HUES6 (cell line): Measurements from ENCODE around the gene SSBP3.
"Not testable (repeated sequence)": the region's sequence is repeated elsewhere in the genome, so short reads cannot be mapped to it uniquely, and the experiment has no call there.

Experiments
- H3K27ac ChIP-seq: 2 replicates; pipeline ENCODE4 v1.7.0; 2013; ENCODE audit warnings: low read depth, mild to moderate bottlenecking, low read length, inconsistent platforms
- H3K27me3 ChIP-seq: 2 replicates; pipeline ENCODE4 v1.6.1; 2013; ENCODE audit warnings: low read length; ENCODE audit not compliant: control insufficient read depth, insufficient read depth
- H3K36me3 ChIP-seq: 2 replicates; pipeline ENCODE4 v1.6.1; 2013; ENCODE audit warnings: low read length; ENCODE audit not compliant: control insufficient read depth, insufficient read depth
- H3K4me1 ChIP-seq: 2 replicates; pipeline ENCODE4 v1.6.1; 2013; ENCODE audit warnings: low read length; ENCODE audit not compliant: control insufficient read depth, insufficient read depth
- H3K4me3 ChIP-seq: 2 replicates; pipeline ENCODE4 v1.5.1; 2013; ENCODE audit warnings: low read depth, low read length
- H3K9ac ChIP-seq: one replicate; pipeline ENCODE4 v1.6.1; 2013; ENCODE audit warnings: mild to moderate bottlenecking, low read length
- H3K9me3 ChIP-seq: 2 replicates; pipeline ENCODE4 v1.6.1; 2013; ENCODE audit warnings: low read depth, low read length; ENCODE audit not compliant: control insufficient read depth, insufficient read depth

The SSBP3 gene

DNA sequence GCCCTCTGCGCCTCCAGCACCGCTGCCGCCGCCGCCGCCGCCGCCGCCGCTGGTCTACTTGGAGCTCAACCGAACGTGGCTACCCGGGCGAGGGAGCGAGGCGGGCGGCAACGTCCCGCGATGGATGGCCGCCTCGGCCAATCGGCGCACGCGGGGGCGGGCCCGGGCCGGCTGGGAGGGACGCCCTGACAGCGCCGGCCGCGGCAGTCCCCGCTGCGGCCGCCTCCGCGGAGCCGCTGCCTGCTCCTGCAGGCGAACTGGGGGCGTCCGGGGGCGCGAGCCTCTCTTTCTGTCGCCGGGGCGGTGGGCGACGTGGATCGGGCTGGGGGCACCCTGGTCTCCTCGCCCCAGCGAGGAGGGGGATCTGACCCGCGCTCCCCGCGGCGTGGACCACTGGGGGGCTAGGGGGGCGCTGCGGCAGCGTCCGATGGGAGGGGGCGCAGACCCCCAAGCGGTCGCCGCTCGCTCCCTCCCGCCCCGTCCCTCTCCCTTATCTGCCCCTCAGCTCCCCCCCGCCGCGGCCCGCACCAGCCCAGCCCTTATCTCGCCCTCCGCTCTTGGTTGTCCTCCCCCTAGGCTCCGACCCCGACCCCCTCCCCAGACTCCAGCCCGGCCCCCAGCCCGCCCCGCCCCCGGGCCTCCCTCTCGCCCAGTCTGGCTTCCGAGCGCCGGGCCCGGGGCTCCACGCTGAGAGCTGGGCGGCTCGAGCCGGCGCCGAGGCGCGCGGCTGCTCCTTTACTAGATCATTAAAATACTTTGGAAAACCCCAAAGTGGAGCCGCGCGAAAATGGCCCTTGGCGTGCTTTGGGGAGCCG lies at the start of gene SSBP3:
SSBP3 (minus strand) TSS at position 56 of the 815 bp plus-strand sequence.
- Histone ChIP-seq H3K36me3 (peaks cover 19% of the 10 kb centered on the region), H3K4me3 (peak within 1 kb of the TSS; percentile 91), H3K27ac (peak within 1 kb of the TSS; percentile 71), H3K4me1 (peaks cover 54% of the 10 kb centered on the region), H3K9ac (peak within 1 kb of the TSS; percentile 89), H3K9me3 (no peaks in the 10 kb centered on the region), H3K27me3 (no peaks in the 10 kb centered on the region)

DNA sequence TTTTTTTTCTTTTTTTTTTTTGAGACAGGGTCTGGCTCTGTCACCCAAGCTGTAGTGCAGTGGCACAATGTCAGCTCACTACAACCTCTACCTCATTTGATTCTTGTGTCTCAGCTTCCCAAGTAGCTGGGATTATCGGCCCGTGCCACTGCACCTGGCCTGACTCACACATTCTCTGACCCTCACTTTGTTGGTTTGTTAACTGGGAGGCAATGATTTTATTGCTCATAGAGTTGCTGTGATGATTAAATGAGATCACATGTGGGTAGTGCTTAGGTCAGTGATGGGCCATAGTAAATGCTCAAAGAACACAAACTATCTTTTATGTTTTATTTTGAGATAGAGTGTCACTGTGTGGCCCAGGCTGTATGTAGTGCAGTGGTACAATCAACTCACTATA lies 47.3 kb upstream of the SSBP3 start:
- Histone ChIP-seq H3K4me1 (peaks cover 5% of the 10 kb centered on the region; the same call in 1 of the 2 replicates), H3K4me3 (no peak overlapping the region), H3K9ac (no peak overlapping the region), H3K36me3 (no peaks in the 10 kb centered on the region), H3K9me3 (peaks cover 12% of the 10 kb centered on the region), H3K27me3 (no peaks in the 10 kb centered on the region), H3K27ac (no peak overlapping the region)

DNA sequence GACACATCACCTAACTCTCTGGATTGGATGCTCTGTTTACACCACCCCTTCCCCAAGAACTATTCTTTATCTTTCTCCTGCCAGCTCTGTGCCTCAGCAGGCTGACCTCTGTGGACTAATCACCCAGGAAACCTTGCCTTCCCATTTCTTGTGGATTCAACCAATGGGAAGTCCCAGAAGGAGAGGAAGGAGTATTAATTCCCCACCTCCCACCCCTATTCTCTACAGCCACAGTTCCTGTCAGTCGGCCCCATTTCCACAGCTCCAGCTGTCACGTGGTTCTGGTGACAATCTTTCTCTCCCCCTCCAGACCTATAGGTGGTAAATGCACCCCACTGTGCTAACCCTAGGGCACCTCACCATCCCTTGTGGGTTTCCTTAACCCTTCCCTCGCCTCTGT lies 46.8 kb upstream of the SSBP3 start:
- no peak overlapping the region for H3K4me3 ChIP-seq
- no peaks in the 10 kb centered on the region for H3K36me3 ChIP-seq
- peaks cover 12% of the 10 kb centered on the region for H3K9me3 ChIP-seq
- H3K27me3 ChIP-seq = no peaks in the 10 kb centered on the region
- H3K4me1 ChIP-seq = peaks cover 5% of the 10 kb centered on the region; the same call in 1 of the 2 replicates
- H3K27ac ChIP-seq = no peak overlapping the region
- H3K9ac ChIP-seq = no peak overlapping the region

DNA sequence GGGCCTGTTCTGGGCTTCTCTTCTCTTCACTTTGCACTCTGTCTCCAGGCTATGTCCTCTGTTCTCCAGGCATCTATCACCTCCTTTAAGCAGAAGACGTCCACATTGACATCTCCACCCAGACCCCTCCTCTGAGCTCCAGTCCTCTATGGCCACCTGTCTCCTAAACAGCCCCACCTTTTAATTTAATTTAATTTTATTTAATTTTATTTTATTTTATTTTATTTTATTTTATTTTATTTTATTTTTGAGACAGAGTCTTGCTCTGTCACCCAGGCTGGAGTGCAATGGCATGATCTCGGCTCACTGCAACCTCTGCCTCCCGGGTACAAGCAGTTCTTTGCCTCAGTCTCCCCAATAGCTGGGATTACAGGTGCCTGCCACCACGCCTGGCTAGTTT lies 43.2 kb upstream of the SSBP3 start:
- not testable (repeated sequence) for H3K9ac ChIP-seq, H3K27me3 ChIP-seq, H3K4me1 ChIP-seq, H3K27ac ChIP-seq, H3K36me3 ChIP-seq, H3K4me3 ChIP-seq
- peaks cover 12% of the 10 kb centered on the region for H3K9me3 ChIP-seq

DNA sequence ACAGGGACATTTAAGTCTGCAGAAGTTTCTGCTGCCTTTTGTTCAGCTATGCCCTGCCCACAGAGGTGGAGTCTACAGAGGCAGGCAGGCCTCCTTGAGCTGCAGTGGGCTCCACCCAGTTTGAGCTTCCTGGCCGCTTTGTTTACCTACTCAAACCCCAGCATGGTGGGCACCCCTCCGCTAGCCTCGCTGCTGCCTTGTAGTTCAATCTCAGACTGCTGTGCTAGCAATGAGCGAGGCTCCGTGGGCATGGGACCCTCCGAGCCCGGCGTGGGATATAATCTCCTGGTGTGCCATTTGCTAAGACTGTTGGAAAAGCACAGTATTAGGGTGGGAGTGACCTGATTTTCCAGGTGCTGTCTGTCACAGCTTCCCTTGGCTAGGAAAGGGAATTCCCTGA lies 42.6 kb upstream of the SSBP3 start:
- H3K9me3 ChIP-seq = peaks cover 12% of the 10 kb centered on the region
- not testable (repeated sequence) for H3K4me3 ChIP-seq, H3K4me1 ChIP-seq, H3K27ac ChIP-seq, H3K9ac ChIP-seq, H3K36me3 ChIP-seq, H3K27me3 ChIP-seq

DNA sequence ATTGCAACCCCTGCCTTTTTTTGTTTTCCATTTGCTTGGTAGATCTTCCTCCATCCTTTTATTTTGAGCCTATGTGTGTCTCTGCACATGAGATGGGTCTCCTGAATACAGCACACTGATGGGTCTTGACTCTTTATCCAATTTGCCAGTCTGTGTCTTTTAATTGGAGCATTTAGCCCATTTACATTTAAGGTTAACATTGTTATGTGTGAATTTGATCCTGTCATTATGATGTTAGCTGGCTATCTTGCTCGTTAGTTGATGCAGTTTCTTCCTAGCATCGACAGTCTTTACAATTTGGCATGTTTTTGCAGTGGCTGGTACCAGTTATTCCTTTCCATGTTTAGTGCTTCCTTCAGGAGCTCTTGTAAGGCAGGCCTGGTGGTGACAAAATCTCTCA lies 40.9 kb upstream of the SSBP3 start:
- H3K36me3 ChIP-seq, H3K27me3 ChIP-seq, H3K27ac ChIP-seq, H3K9ac ChIP-seq, H3K4me1 ChIP-seq, H3K4me3 ChIP-seq: not testable (repeated sequence)
- H3K9me3 ChIP-seq = peaks cover 12% of the 10 kb centered on the region

DNA sequence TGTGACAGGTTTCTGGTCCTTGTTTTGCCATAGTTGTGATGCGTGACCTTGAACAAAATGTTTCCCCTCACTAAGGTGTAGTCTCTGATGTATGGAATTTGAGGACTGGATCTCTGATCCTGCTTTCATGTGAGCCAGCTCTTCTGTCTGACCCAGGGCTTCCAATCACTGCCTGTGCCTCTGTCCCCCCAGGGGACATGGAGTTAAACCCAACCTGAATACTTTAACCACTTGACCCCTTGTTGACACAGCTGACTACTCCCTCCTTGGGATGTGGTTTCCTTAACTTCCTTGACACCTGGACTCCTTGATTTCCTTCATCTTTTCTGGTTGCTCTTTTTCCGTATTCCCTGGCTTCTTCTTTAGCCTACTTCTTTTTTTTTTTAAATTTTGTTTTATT lies 36.0 kb upstream of the SSBP3 start:
- H3K9me3 ChIP-seq = no peaks in the 10 kb centered on the region
- no peak overlapping the region for H3K9ac ChIP-seq
- no peak overlapping the region for H3K4me3 ChIP-seq
- no peaks in the 10 kb centered on the region for H3K36me3 ChIP-seq
- H3K27me3 ChIP-seq = no peaks in the 10 kb centered on the region
- H3K27ac ChIP-seq = no peak overlapping the region
- no peaks in the 10 kb centered on the region for H3K4me1 ChIP-seq

DNA sequence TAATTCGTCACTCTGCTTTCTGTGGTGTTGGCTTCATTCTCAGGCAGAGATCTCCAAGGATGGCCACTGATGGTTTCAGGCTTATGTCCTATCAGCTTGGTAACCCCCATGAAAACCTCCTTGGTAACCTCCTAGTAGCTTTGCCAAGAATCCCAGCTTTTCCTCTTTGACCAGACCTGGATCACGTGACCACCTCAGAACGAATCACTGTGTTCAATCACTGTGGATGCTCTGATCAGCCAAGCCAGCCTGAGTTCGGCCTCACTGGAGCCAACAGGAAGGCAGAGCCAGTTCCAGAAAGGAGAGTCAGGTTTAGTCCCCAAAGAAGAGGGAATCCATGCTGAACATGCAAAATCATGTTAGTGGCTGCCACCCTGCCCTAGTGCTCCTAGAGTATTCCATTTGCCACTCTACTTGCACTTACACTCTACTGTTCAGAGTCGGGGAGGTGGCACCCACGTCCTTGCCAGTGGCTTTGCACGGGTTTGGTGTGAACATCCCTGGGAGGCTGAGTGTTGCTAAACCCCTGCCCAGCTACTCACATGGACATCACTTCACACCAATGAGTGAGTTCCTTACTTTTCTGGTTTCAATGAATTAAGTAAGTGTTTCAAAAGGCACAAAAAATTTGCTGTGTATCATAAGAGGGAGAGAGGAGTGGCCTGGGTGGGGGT lies 33.5 kb upstream of the SSBP3 start:
- Histone ChIP-seq H3K9ac (no peak overlapping the region), H3K27ac (no peak overlapping the region), H3K27me3 (no peaks in the 10 kb centered on the region), H3K4me3 (no peak overlapping the region), H3K9me3 (no peaks in the 10 kb centered on the region), H3K4me1 (no peaks in the 10 kb centered on the region), H3K36me3 (no peaks in the 10 kb centered on the region)

DNA sequence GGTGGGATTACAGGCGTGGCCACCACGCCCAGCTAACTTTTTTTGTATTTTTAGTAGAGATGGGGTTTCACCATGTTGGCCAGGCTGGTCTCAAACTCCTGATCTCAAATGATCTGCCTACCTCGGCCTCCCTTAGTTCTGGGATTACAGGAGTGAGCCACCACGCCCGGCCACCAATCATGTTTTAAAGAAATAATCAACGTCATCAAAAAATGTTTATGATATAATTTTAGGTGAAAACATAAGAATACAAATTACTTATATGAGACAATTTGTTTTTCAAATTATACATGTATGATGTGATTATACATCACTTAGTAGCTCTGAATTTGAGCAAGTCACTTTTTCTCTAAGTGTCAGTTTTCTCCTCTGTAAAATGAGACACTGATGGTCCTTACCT lies 31.6 kb upstream of the SSBP3 start:
- Histone ChIP-seq H3K9me3 (no peaks in the 10 kb centered on the region), H3K36me3 (no peaks in the 10 kb centered on the region), H3K9ac (no peak overlapping the region), H3K4me1 (no peaks in the 10 kb centered on the region), H3K4me3 (no peak overlapping the region), H3K27me3 (no peaks in the 10 kb centered on the region), H3K27ac (no peak overlapping the region)

DNA sequence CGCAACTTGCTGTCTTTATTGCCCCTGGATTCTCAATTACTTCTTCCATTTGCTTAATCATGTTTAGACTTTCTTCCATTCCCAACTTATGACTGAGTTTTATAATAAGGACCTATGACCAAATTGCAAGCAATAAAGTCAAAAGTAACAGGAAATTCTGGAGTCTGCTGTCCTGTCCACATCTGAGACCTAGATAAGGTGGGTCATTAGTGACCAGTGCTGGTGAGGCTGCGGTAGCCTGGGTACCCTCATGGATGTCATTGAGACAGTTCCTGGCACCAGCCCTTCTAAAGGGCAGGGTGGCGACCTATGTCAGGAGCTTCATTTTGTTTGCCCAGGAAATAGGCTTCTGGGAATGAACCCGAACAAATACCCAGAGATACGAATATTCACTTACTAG lies 30.6 kb upstream of the SSBP3 start:
- no peak overlapping the region for H3K4me3 ChIP-seq
- H3K4me1 ChIP-seq = no peaks in the 10 kb centered on the region
- no peak overlapping the region for H3K9ac ChIP-seq
- H3K27ac ChIP-seq = no peak overlapping the region
- no peaks in the 10 kb centered on the region for H3K36me3 ChIP-seq
- no peaks in the 10 kb centered on the region for H3K9me3 ChIP-seq
- H3K27me3 ChIP-seq = no peaks in the 10 kb centered on the region

DNA sequence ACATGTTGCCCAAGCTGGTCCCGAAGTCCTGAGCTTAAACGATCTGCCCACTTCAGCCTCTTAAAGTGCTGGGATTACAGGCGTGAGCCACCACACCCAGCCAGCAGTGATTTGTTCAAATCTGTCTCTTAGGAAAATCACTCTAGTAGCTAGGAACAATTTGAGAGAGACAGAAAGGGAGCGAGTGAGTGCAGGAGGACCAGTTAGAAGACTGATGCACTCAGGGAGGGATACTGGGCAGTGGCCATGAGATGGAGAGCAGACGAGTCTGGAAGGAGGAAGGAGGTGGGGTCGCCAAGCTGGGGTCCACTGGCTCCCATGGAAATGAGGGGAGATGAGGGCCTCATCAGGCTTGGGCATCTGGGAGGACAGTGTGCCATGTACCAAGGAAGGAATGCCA lies 23.6 kb upstream of the SSBP3 start:
- H3K27ac ChIP-seq = no peak overlapping the region
- H3K9me3 ChIP-seq = peaks cover 6% of the 10 kb centered on the region; the same call in 1 of the 2 replicates
- no peak overlapping the region for H3K4me3 ChIP-seq
- H3K27me3 ChIP-seq = no peaks in the 10 kb centered on the region
- H3K4me1 ChIP-seq = no peaks in the 10 kb centered on the region
- no peak overlapping the region for H3K9ac ChIP-seq
- H3K36me3 ChIP-seq = no peaks in the 10 kb centered on the region
